ENCODE measurements around the gene STXBP4. TPM values are rescaled to one million over a fixed set of nuclear protein-coding genes. Genes with fewer than 3 reads are reported as not detected.

The STXBP4 gene
- polyA plus RNA-seq, 3 donors = 0.61 to 8.5 (median 1.5) TPM

- 31 to 72% (median 55%) methylated on average over 2 of the region's 2 CpGs for WGBS, 3 donors
- no peak overlapping the region for H3K27ac ChIP-seq (ENCODE audit: low read depth, low read length)
Measured at GRCh38 chr17:55155856-55156560, 187.4 kb downstream of the STXBP4 start.

- H3K27ac ChIP-seq (ENCODE audit: low read depth, low read length) = no peak overlapping the region
Measured at GRCh38 chr17:55157165-55157564, 188.6 kb downstream of the STXBP4 start.

GRCh38 chr17:55158439-55158838 lies 189.9 kb downstream of the STXBP4 start:
- WGBS, 3 donors = 63 to 98% (median 90%) methylated on average over 2 of the region's 2 CpGs
- H3K27ac ChIP-seq (ENCODE audit: low read depth, low read length) = no peak overlapping the region

More at GRCh38 chr17:55157165-55157564, 188.6 kb downstream of the STXBP4 start:
- whole genome bisulfite sequencing, 3 donors = 31 to 81% (median 80%) methylated on average over 2 of the region's 2 CpGs

GRCh38 chr17:55159251-55159650 lies 190.7 kb downstream of the STXBP4 start:
- no peak overlapping the region for H3K27ac ChIP-seq (ENCODE audit: low read depth, low read length)
- WGBS, 3 donors = 76 to 96% (median 84%) methylated on average over 2 of the region's 2 CpGs

GRCh38 chr17:55160501-55160900 lies 191.9 kb downstream of the STXBP4 start:
- WGBS, 3 donors = 93 to 94% (median 93%) methylated on average over 7 of the region's 7 CpGs
- H3K27ac ChIP-seq (ENCODE audit: low read depth, low read length) = no peak overlapping the region

GRCh38 chr17:55161935-55162555 lies 193.5 kb downstream of the STXBP4 start:
- no peak overlapping the region for H3K27ac ChIP-seq (ENCODE audit: low read depth, low read length)
- 85 to 89% (median 87%) methylated on average over 7 of the region's 7 CpGs for WGBS, 3 donors

GRCh38 chr17:55162556-55162946 lies 194.0 kb downstream of the STXBP4 start:
- H3K27ac ChIP-seq (ENCODE audit: low read depth, low read length) = no peak overlapping the region

GRCh38 chr17:55163408-55163807 lies 194.8 kb downstream of the STXBP4 start:
- no peak overlapping the region for H3K27ac ChIP-seq (ENCODE audit: low read depth, low read length)
- 88 to 91% (median 90%) methylated on average over 3 of the region's 3 CpGs for WGBS, 3 donors

GRCh38 chr17:55166506-55166905 lies 197.9 kb downstream of the STXBP4 start:
- no peak overlapping the region for H3K27ac ChIP-seq (ENCODE audit: low read depth, low read length)
- WGBS, 3 donors = 86 to 99% (median 90%) methylated on average over 2 of the region's 2 CpGs

- whole genome bisulfite sequencing, 3 donors = 64 to 69% (median 67%) methylated on average over 2 of the region's 2 CpGs
- no peak overlapping the region for H3K27ac ChIP-seq (ENCODE audit: low read depth, low read length)
Measured at GRCh38 chr17:55167024-55167725, 198.6 kb downstream of the STXBP4 start.

- 62 to 79% (median 63%) methylated on average over 5 of the region's 5 CpGs for WGBS, 3 donors
- no peak overlapping the region for H3K27ac ChIP-seq (ENCODE audit: low read depth, low read length)
Measured at GRCh38 chr17:55168958-55169687, 200.6 kb downstream of the STXBP4 start.

GRCh38 chr17:55171634-55172328 lies 203.2 kb downstream of the STXBP4 start:
- WGBS, 3 donors = 88 to 96% (median 94%) methylated on average over 4 of the region's 4 CpGs
- H3K27ac ChIP-seq (ENCODE audit: low read depth, low read length) = no peak overlapping the region

GRCh38 chr17:55172612-55173011 lies 204.0 kb downstream of the STXBP4 start:
- no peak overlapping the region for H3K27ac ChIP-seq (ENCODE audit: low read depth, low read length)
- WGBS, 3 donors = 83 to 88% (median 86%) methylated on average over 2 of the region's 2 CpGs

- no peak overlapping the region for H3K27ac ChIP-seq (ENCODE audit: low read depth, low read length)
- 93 to 98% (median 94%) methylated on average over 1 of the region's 1 CpG for WGBS, 3 donors
Measured at GRCh38 chr17:55174133-55174532, 205.6 kb downstream of the STXBP4 start.

- 51 to 84% (median 58%) methylated on average over 6 of the region's 6 CpGs for WGBS, 3 donors
- no peak overlapping the region for H3K27ac ChIP-seq (ENCODE audit: low read depth, low read length)
Measured at GRCh38 chr17:55175788-55176427, 207.3 kb downstream of the STXBP4 start.

- H3K27ac ChIP-seq (ENCODE audit: low read depth, low read length) = no peak overlapping the region
- WGBS, 3 donors = 56 to 65% (median 59%) methylated on average over 3 of the region's 3 CpGs
Measured at GRCh38 chr17:55177159-55177854, 208.7 kb downstream of the STXBP4 start.

GRCh38 chr17:55177855-55178217 lies 209.3 kb downstream of the STXBP4 start:
- WGBS, 3 donors = 57 to 77% (median 68%) methylated on average over 2 of the region's 2 CpGs

More at GRCh38 chr17:55177855-55178217, 209.3 kb downstream of the STXBP4 start:
- H3K27ac ChIP-seq (ENCODE audit: low read depth, low read length) = no peak overlapping the region

Data from adipose tissue (tissue), 3 donors.